HG02870 (cell line): ENCODE data around the gene RAB31.

ENCODE experiments used
- ATAC-seq: cut with Tn5 transposase; IDR thresholded peaks from one replicate; pipeline ENCODE4 v1.9.1; 2021; ENCODE audit warnings: mild to moderate bottlenecking, moderate library complexity; ENCODE audit not compliant: unreplicated experiment

The RAB31 gene

GRCh38 chr18:9737006-9737405 lies 28.9 kb downstream of the RAB31 start:
- no peak for ATAC-seq

GRCh38 chr18:9737472-9738121 lies 29.5 kb downstream of the RAB31 start:
- ATAC-seq: no peak

- ATAC-seq: no peak
Observed at GRCh38 chr18:9738266-9738969, 30.3 kb downstream of the RAB31 start.

GRCh38 chr18:9739516-9739915 lies 31.4 kb downstream of the RAB31 start:
- ATAC-seq: no peak

DNA sequence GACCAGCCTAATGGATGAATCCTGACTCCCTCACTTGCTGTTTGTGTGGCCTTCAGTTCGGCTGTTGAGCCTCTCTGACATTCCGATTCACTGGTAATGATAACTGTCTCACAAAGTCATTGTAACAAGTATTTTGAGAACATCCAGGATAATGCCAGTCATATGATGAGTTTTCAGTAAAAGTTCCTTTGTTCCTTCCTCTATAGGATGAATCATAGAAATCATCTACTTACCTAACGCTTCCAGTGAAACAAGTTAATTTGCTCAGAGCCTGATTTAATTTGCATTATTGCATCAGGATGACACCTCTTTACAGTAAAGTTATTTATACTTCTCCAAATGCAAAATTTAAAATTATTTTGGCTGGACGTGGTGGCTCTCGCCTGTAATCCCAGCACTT lies 32.0 kb downstream of the RAB31 start:
- ATAC-seq: no peak

DNA sequence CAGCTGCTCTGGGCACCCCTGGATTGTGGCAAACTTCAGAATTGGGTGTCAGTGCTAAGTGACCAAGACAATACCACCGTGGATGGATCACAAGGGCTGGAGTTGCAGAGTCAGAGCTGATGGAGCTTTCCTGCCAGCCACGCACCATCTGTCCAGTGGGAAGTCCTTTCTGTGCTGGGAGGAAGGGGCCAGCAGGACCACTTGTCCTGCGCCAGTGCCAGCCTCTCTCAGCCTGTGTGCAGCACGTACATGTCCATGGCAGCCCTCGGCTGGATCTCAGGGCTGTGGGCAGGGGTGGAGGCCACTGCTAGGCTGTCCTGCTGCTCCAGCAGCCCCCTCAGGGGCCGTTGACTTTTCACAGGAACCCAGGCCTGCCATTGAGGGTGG lies 33.3 kb downstream of the RAB31 start:
- ATAC-seq: no peak

- ATAC-seq: no peak
Observed at GRCh38 chr18:9741793-9742523, 33.9 kb downstream of the RAB31 start.

DNA sequence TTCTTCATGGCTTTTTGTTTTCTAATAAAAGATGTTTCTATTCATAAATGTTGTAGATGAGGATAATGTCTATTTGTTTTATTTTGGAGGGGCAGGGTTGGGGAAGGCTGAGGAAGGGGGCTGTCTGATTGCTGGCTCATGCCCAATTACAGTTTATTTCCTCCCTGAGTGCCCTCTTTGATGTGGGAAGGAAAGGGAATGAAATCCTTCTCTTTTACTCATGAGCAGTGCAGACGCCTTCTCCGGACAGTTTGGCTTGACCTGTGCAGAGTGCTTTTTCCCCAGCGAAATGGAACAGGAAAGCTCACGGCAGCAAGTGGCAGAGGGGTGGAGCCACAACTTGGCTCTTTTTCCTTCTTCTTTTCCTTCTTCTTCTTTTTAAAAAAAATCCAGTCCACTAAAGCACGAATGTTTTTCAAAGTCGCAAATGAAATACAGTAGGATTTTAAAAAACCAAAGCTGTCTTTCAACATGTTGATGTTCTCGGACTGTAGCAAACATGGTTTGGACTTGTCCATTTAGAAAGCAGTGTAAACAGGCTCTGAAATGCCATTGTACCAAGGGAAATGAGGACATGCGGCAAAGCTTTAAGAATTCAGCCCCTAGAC lies 34.5 kb downstream of the RAB31 start:
- ATAC-seq: no peak

GRCh38 chr18:9743200-9744016 lies 35.3 kb downstream of the RAB31 start:
- ATAC-seq: no peak

DNA sequence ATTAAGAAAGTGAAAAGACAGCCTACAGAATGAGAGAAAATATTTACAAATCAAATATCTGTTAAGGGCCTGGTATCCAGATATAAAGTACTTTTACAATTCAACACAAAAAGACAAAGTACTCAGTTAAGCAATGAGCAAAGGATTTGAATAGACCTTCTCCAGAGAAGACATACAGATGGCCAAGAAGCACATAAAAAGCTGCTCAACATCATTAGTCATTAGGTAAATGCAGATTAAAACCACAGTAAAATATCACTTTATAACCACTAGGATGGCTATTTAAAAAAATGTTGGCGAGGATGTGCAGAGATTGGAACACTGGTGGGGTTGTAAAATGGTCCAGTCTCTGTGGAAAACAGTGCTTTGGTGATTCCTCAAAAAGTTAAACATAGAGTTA lies 38.9 kb downstream of the RAB31 start:
- no peak for ATAC-seq

DNA sequence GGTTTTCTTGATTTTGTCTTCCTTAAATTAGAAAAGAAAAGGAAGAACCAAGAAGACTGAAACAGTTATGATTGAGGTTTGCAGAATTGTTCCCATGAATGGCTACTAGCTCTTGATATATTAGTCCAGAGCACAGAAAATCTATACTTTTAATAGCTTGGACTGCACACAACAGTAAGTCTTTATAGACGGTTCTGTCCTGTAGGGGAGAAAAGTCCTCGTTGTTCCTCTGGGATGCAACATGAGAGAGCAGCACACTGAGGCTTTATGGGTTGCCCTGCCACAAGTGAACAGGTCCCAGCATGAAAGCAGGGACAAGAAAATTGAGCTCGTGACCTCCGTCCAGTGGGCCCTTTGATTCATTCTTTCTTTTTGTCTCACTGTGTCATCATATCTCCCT lies 41.5 kb downstream of the RAB31 start:
- no peak for ATAC-seq

DNA sequence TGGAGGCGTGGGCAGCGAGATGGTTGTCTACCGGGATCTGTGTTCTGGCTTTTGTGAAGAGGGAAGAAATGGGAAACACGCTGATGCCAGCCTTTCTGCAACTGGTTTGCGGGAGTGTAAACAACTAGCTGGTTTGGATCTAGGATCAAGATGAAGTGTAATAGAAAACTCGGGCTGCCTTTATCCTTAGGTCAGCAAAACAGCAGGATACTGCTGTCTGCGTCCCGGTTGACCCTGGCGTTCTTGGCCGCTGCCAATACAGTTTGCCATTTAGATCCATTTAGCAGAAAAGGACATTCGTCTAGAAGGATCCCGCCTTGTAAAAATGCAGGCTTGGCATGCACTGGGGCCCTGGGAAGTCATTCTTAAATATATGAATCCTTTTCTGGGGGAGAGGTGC lies 42.0 kb downstream of the RAB31 start:
- no peak for ATAC-seq

DNA sequence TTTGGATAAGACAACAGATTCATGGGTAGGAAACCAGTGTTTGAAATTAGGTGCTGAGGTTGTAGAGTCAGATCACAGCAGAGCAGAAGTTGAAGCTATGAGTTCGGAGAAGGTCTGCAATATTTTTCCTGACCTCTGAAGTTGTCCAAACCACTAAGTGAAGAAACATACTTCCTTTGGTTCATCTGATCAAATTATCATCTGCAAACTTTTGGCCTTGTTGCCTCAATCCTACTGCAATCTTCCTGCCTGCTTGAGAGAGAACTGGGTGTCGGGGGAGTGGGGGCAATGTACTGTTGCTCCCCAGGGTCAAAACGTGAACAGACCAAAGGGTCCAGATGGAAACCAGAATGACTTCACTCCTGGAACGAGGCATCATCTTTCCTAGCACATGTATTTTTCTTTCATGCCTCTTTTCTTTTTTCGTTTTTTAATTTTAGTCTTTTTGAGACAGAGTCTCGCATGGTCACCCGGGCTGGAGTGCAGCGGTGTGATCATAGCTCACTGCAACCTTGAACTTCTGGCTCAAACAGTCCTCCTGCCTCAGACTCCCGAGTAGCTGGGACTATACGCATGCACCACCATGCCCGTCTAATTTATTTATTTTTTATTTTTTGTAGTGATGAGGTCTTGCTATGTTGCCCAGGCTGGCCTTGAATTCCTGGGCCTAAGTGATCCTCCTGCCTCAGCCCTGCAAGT lies 42.7 kb downstream of the RAB31 start:
- no peak for ATAC-seq

DNA sequence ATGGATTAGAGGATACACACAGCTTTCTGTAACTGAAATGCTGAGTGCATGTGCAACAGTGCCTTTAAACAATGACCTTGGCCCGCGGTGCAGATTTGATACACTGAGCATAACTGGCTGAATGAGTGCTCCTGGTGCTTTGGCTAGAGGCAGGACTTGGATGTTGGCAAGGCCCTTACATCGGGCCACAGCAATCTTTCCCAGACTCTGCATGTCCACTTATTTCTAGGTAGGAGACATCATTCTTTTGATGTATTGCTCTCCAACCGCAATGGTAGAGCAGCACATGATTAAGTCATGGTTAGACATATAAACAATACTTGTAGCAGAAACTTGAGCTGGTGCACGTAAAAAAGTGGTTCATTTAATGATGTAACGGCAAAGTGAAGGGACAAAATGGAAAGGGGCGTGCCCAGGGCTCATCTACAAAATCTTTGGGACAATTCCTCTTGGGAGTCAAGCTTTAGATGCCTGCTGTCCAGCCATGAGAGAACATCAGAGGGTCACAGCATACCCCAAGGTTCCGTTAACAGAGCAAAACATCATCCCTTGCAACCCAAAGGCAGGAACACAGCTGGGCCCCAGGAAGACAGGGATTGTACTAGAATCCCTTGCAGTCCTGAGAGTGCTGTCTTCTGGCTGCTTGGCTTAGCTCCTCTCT lies 43.4 kb downstream of the RAB31 start:
- no peak for ATAC-seq

GRCh38 chr18:9753846-9754245 lies 45.7 kb downstream of the RAB31 start:
- ATAC-seq: no peak

DNA sequence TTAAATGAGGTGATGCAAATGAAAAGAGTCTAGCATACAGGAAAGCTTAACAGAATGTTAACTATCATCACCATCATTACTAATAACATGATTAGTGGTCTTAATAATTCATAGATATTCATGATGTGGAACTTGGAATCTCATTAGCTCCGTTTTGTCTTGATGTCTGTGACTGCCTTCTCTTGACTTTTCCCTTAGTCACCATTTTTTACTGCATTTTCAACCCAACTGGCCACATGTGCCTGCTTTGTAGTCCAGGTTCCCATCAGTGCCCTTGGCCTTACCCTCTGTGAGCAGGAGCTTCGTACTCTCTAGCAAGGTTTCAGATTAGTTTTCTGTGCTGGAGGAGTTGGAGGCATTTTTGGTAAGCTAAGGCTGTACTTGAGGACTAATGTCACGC lies 47.0 kb downstream of the RAB31 start:
- ATAC-seq: no peak

DNA sequence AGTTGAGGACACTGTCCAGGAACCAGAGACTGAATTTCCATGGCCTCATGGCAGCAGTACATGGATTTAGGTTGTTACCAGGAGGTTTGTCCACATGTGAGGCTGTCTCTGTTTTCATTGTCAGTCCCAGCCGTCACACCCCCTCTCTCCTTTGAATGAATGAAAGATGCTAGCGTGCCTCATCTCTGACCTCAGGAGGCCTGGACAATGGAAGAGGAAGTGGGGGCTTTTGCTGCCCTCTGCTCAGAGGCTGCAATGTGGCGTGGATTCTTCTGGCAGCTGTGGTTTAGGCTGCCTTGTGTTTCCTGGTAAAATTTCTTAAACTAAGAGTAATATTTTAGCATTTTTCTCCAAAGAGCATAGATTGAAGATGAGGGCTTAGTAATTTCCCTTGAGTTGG lies 47.5 kb downstream of the RAB31 start:
- ATAC-seq: no peak

DNA sequence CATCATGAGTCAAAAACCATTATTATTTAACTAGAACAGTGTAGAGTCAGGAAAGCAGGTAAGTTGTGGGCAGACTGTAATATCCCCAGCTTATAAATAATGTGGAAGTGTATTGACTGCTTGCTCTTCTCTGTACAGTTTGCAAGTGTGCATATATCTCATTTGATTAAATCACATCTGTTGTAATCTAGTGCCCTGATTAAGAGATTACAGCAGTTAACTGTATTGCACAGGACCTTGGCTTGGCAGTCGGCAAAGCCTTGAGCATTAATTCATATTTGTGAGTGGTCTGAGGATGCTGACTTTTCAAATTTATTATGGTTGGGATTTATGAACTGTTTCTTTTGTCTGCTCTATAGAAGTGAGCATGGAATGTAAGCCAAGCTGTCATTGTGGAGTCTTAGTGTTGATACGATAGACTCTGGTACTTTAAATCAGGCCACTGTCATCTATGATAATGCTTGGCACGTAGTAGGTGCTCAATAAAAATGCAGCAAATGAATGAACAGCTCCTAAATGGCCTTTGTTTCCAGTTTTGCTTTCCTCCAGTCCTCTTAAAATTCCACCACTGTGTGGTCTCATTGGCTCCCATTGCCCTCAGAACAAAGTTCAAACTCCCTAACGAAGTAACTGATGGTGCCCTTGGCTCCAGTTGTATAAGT lies 48.3 kb downstream of the RAB31 start:
- ATAC-seq: no peak

DNA sequence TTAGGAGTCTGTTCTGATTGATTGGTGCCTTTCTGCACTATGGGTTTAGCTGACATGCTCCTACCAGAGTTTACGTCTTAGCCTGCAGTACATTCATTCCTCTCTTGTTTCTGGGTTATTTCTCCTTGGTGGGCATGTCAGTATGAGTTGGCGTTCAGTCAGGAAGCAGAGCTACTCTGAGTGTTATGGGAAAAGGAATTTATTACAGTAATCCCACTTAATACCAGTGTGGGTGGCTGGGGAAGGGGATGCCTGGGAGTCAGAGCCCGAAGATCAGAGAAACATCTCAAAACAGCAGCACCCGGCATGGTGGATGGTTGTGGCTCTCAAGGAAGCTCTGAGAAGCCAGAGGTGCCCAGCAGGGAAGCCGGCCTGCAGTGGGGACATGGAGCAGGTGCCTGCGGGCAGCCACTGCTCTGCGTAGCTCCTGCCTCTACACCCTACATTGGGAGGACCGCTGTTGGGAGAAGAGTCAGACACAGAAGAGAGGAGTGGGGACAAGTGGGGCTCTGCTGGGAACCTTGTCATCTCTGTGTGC lies 48.9 kb downstream of the RAB31 start:
- no peak for ATAC-seq
